Natural killer cell treated with Interleukin-12 subunit alpha and Interleukin-12 subunit beta and Interleukin-15 and Interleukin-18, amount 100 ng/mL, for 72 hours (primary cell): Measurements from ENCODE around the gene CACTIN. TPM values are rescaled to one million over a fixed set of nuclear protein-coding genes. Genes with fewer than 3 reads are reported as not detected.
A peak's percentile ranks its signal among the peaks of the same experiment; 100 is the strongest.
"Not testable (repeated sequence)": the region's sequence is repeated elsewhere in the genome, so short reads cannot be mapped to it uniquely, and the experiment has no call there.

ENCODE experiments used
- ATAC-seq, 2 donors: fragments of 150-1000 bp; cut with Tn5 transposase in 1 of 2; sonication (Bioruptor Pico), chemical (Tn5 transposase) in 1 of 2; 2 replicates each; pipeline ENCODE4 v1.10.0; 2021
- DNase-seq: peaks from one replicate; pipeline ENCODE4 v3.0.0; 2022; ENCODE audit warnings: low spot score
- H3K27ac Mint-ChIP-seq, 2 donors: 1 replicate in 1 of 2; 2 replicates in 1 of 2; pipeline ENCODE4 v1.8.0; 2022; ENCODE audit warnings: mixed read lengths in 2 of 2, mild to moderate bottlenecking in 1 of 2, moderate library complexity in 1 of 2
- H3K27me3 Mint-ChIP-seq, 2 donors: 1 replicate in 1 of 2; 2 replicates in 1 of 2; pipeline ENCODE4 v1.8.0; 2022; ENCODE audit warnings: mixed read lengths in 2 of 2
- H3K36me3 Mint-ChIP-seq: one replicate; pipeline ENCODE4 v1.8.0; 2022; ENCODE audit warnings: mixed read lengths
- H3K4me1 Mint-ChIP-seq, 2 donors: 1 replicate in 1 of 2; 2 replicates in 1 of 2; pipeline ENCODE4 v1.8.0; 2022; ENCODE audit warnings: low read depth in 2 of 2, mixed read lengths in 2 of 2, mild to moderate bottlenecking in 1 of 2
- H3K4me3 Mint-ChIP-seq: one replicate; pipeline ENCODE4 v1.8.0; 2022; ENCODE audit warnings: mixed read lengths
- H3K9me3 Mint-ChIP-seq: 2 replicates; pipeline ENCODE4 v1.8.0; 2022; ENCODE audit warnings: mixed read lengths
- total RNA-seq, 2 donors: library from RNA; stranded (reverse); gene quantifications; one replicate each; pipeline ENCODE4 v1.2.3, GENCODE V29; 2022

Gene CACTIN
- total RNA-seq, 2 donors from 2014 or later: 28.9 to 44.7 TPM

GRCh38 chr19:3593156-3593555 lies 33.4 kb downstream of the CACTIN start:
- no peak for DNase-seq
- Mint-ChIP-seq H3K4me1 (no peaks in the 10 kb centered on the region), H3K27me3 (no peaks in the 10 kb centered on the region), H3K9me3 (no peaks in the 10 kb centered on the region), H3K27ac (no peak overlapping the region), H3K36me3 (no peaks in the 10 kb centered on the region), H3K4me3 (no peak overlapping the region)
- ATAC-seq: no peak

DNA sequence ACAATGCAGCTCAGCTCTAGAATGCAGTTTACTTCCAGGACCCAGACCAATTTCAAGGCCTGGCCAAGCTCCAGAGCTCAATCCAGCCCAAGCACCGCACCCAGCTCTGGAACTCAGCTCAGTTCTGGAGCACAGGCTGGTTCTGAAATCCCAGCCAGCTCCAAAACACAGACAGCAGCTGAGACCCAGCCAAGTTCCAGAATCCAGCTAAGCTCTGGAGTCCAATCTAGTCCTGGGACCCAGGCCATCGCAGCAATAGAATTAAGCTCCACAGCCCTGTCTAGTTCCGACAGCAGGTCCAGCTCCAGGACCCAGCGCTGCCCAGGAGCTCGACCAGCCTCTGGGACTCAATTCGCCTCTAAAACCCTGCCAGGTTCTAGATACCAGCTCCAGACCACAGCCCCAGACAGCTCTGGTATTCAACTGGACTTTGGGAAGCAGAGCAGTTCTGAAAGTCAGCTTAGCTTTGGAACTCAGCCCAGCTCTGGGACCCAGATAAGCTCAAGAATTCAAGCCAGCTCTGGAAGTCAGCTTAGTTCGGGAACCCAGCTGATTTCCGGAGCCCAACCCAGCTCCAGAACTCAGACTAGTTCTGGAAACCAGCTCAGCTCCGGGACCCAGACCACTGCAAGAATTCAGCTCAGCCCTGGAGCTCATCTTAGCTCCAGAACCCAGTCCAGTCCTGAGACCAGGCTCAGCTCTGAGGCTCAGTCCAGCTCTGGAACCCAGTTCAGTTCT lies 34.5 kb downstream of the CACTIN start:
- Mint-ChIP-seq H3K4me3 (no peak overlapping the region), H3K36me3 (no peaks in the 10 kb centered on the region), H3K27me3 (no peaks in the 10 kb centered on the region), H3K27ac (no peak overlapping the region), H3K4me1 (no peaks in the 10 kb centered on the region), H3K9me3 (no peaks in the 10 kb centered on the region)
- DNase-seq (no peak), ATAC-seq (no peak)

GRCh38 chr19:3590991-3591659 lies 35.5 kb downstream of the CACTIN start:
- Mint-ChIP-seq H3K4me3 (no peak overlapping the region), H3K4me1 (no peaks in the 10 kb centered on the region), H3K9me3 (no peaks in the 10 kb centered on the region), H3K27ac (no peak overlapping the region), H3K36me3 (no peaks in the 10 kb centered on the region), H3K27me3 (no peaks in the 10 kb centered on the region)
- no peak for DNase-seq
- peak in 1 of 2 donors; percentile 11 for ATAC-seq

- DNase-seq (no peak), ATAC-seq (no peak)
- H3K4me1 Mint-ChIP-seq: no peaks in the 10 kb centered on the region
- H3K27me3 Mint-ChIP-seq: no peaks in the 10 kb centered on the region
- H3K27ac Mint-ChIP-seq: no peak overlapping the region
- no peaks in the 10 kb centered on the region for H3K9me3 Mint-ChIP-seq
- H3K36me3 Mint-ChIP-seq: no peaks in the 10 kb centered on the region
- H3K4me3 Mint-ChIP-seq: no peak overlapping the region
Observed at GRCh38 chr19:3589949-3590348, 36.6 kb downstream of the CACTIN start.

- no peak for DNase-seq
- no peak overlapping the region for H3K4me3 Mint-ChIP-seq
- ATAC-seq: no peak
- no peak overlapping the region for H3K27ac Mint-ChIP-seq
- no peaks in the 10 kb centered on the region for H3K27me3 Mint-ChIP-seq
- H3K36me3 Mint-ChIP-seq: no peaks in the 10 kb centered on the region
- no peaks in the 10 kb centered on the region for H3K9me3 Mint-ChIP-seq
- H3K4me1 Mint-ChIP-seq: no peaks in the 10 kb centered on the region
Observed at GRCh38 chr19:3589439-3589838, 37.2 kb downstream of the CACTIN start.

GRCh38 chr19:3586707-3587346 lies 39.8 kb downstream of the CACTIN start:
- no peak for DNase-seq
- Mint-ChIP-seq H3K9me3 (no peaks in the 10 kb centered on the region), H3K27me3 (no peaks in the 10 kb centered on the region), H3K4me1 (no peaks in the 10 kb centered on the region), H3K36me3 (no peaks in the 10 kb centered on the region), H3K4me3 (no peak overlapping the region), H3K27ac (no peak overlapping the region)
- no peak for ATAC-seq

- DNase-seq: no peak
- Mint-ChIP-seq H3K27ac (no peak overlapping the region), H3K36me3 (no peaks in the 10 kb centered on the region), H3K9me3 (no peaks in the 10 kb centered on the region), H3K27me3 (no peaks in the 10 kb centered on the region), H3K4me3 (no peak overlapping the region), H3K4me1 (no peaks in the 10 kb centered on the region)
- ATAC-seq: no peak
Observed at GRCh38 chr19:3586127-3586626, 40.4 kb downstream of the CACTIN start.

DNA sequence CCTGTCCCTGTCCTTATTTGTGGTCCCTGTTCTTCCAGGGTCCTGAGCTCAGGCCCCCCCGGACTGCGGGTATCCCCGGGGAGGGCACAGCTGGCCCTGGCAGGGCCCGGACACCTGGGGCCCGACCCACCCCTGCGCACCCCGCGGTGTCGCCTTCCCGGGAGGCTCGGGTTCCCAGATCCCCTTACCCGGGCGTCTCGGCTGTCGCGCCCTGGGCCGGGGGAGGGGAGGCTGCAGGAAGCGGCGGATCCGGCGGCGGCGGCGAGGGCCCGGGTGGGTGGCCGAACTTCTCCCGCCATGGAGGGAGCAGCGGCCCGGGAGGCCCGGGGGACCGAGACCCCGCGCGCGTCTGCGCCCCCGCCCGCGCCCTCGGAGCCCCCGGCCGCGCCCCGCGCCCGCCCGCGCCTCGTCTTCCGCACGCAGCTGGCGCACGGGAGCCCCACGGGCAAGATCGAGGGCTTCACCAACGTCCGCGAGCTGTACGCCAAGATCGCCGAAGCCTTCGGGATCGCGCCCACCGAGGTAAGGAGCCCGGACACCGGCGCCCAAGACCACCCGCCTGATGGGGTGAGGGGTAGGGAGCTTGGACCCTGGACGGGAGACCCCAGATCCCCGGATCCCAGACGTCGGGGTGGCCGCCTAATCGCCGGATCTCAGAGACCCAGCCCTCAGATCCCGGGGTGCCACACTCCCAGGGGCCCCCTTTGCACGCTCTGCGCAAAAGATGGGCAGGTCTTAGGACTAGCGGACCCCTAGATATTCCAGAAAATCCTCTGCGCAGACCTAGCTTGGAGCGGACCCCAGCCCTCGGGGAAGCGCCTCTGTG lies 41.1 kb downstream of the CACTIN start, which contains the start of gene GIPC3:
Gene GIPC3, plus strand, starts transcription at position 178 of the 826 bp plus-strand sequence. Its CDS starts 120 bp downstream, at position 298.
- H3K4me1 Mint-ChIP-seq: no peaks in the 10 kb centered on the region
- H3K27ac Mint-ChIP-seq: no peak within 1 kb of the TSS
- ATAC-seq (peak in 1 of 2 donors; percentile 22), DNase-seq (no peak)
- no peak within 1 kb of the TSS for H3K4me3 Mint-ChIP-seq
- H3K9me3 Mint-ChIP-seq: no peaks in the 10 kb centered on the region
- no peaks in the 10 kb centered on the region for H3K36me3 Mint-ChIP-seq
- H3K27me3 Mint-ChIP-seq: no peaks in the 10 kb centered on the region

DNA sequence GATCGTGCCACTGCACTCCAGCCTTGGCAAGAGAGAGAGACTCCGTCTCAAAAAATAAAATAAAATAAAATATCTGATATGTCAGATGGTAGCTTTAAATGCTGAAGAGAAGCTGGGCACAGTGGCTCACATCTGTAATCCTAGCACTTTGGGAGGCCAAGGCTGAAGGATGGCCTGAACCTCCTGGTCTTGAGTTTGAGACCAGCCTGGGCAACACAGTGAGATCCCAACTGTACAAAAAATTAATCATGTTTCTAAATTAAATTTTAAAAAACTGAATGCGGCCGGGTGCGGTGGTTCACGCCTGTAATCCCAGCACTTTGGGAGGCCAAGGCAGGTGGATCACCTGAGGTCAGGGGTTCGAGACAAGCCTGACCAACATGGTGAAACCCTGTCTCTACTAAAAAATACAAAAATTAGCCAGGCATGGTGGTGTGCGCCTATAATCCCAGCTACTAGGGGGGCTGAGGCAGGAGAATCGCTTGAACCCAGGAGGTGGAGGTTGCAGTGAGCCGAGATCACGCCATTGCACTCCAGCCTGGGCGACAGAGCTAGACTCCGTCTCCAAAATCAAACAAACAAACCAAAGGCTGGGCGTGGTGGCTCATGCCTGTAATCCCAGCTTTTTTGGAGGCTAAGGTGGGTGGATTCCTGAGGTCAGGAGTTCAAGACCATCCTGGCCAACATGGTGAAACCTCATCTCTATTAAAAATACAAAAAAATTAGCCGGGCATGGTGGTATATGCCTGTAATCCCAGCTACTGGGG lies 42.4 kb downstream of the CACTIN start:
- H3K27ac Mint-ChIP-seq, ATAC-seq, H3K27me3 Mint-ChIP-seq: not testable (repeated sequence)

GRCh38 chr19:3581792-3582191 lies 44.8 kb downstream of the CACTIN start:
- DNase-seq, H3K36me3 Mint-ChIP-seq, ATAC-seq, H3K9me3 Mint-ChIP-seq, H3K4me1 Mint-ChIP-seq, H3K27ac Mint-ChIP-seq, H3K27me3 Mint-ChIP-seq, H3K4me3 Mint-ChIP-seq: not testable (repeated sequence)

More for the DNA sequence above, 42.4 kb downstream of the CACTIN start:
- H3K4me1 Mint-ChIP-seq, DNase-seq, H3K9me3 Mint-ChIP-seq, H3K36me3 Mint-ChIP-seq, H3K4me3 Mint-ChIP-seq: not testable (repeated sequence)

GRCh38 chr19:3580156-3580934 lies 46.2 kb downstream of the CACTIN start:
- Mint-ChIP-seq H3K9me3 (no peaks in the 10 kb centered on the region), H3K4me3 (no peak overlapping the region)

DNA sequence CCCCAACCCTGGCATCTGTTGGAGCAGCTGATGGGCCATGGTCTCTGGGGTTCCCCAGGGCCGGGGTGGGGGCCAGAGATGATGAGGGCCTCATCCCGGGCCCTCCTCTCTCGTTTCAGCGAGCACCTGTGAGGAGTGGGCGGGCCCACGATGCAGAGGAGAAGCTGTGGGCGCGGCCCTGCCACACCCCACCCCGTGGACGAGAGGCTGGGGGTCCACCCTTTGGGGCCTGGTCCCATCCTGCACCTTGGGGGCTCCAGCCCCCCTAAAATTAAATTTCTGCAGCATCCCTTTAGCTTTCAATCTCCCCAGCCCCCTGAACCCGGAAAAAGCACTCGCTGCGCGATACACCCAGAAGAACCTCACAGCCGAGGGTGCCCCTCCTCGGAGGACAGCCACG lies 48.2 kb downstream of the CACTIN start:
- Mint-ChIP-seq H3K4me3 (no peak overlapping the region), H3K27me3 (no peaks in the 10 kb centered on the region), H3K36me3 (no peaks in the 10 kb centered on the region), H3K4me1 (peaks cover 0 to 9% of the 10 kb centered on the region in 2 donors), H3K9me3 (no peaks in the 10 kb centered on the region), H3K27ac (no peak overlapping the region)
- ATAC-seq (no peak), DNase-seq (no peak)

More at GRCh38 chr19:3580156-3580934, 46.2 kb downstream of the CACTIN start:
- no peak for ATAC-seq
- no peaks in the 10 kb centered on the region for H3K36me3 Mint-ChIP-seq
- no peaks in the 10 kb centered on the region for H3K27me3 Mint-ChIP-seq
- peaks cover 0 to under 1% of the 10 kb centered on the region in 2 donors for H3K4me1 Mint-ChIP-seq
- no peak for DNase-seq
- no peak overlapping the region for H3K27ac Mint-ChIP-seq
